Skeletal muscle satellite cell (primary cell): ENCODE measurements around the gene ZNF831.
A peak's percentile ranks its signal among the peaks of the same experiment; 100 is the strongest.

Experiments
- H3K27me3 ChIP-seq: 2 replicates; pipeline ENCODE4 v1.7.0; 2013; ENCODE audit warnings: low read length; ENCODE audit not compliant: control insufficient read depth, insufficient read depth
- H3K36me3 ChIP-seq: 2 replicates; pipeline ENCODE4 v1.7.0; 2013; ENCODE audit warnings: mild to moderate bottlenecking, control low read depth, low read length; ENCODE audit not compliant: insufficient read depth
- H3K4me1 ChIP-seq: 2 replicates; pipeline ENCODE4 v1.7.0; 2013; ENCODE audit warnings: low read length; ENCODE audit not compliant: control insufficient read depth, insufficient read depth
- H3K4me2 ChIP-seq: 2 replicates; pipeline ENCODE4 v1.7.0; 2013; ENCODE audit warnings: mild to moderate bottlenecking, low read length
- H3K4me3 ChIP-seq: 2 replicates; pipeline ENCODE4 v1.7.0; 2013; ENCODE audit warnings: low read length
- H3K9ac ChIP-seq: 2 replicates; pipeline ENCODE4 v1.7.0; 2013; ENCODE audit warnings: mild to moderate bottlenecking, low read depth, low read length, moderate library complexity
- H3K9me3 ChIP-seq: replicated peaks from 2 replicates; pipeline ENCODE4 v1.7.0; 2013; ENCODE audit warnings: mild to moderate bottlenecking, control low read depth, low read length

Gene ZNF831

GRCh38 chr20:59210186-59210585 lies 46.6 kb downstream of the ZNF831 start:
- H3K4me1 ChIP-seq = no peaks in the 10 kb centered on the region
- no peaks in the 10 kb centered on the region for H3K9me3 ChIP-seq
- no peak overlapping the region for H3K9ac ChIP-seq
- no peak overlapping the region for H3K4me3 ChIP-seq
- peaks cover 3% of the 10 kb centered on the region for H3K27me3 ChIP-seq
- no peak overlapping the region for H3K4me2 ChIP-seq
- H3K36me3 ChIP-seq = no peaks in the 10 kb centered on the region

- H3K36me3 ChIP-seq = no peaks in the 10 kb centered on the region
- H3K4me2 ChIP-seq = no peak overlapping the region
- no peaks in the 10 kb centered on the region for H3K4me1 ChIP-seq
- H3K4me3 ChIP-seq = no peak overlapping the region
- no peak overlapping the region for H3K9ac ChIP-seq
- peaks cover 3% of the 10 kb centered on the region for H3K27me3 ChIP-seq
- H3K9me3 ChIP-seq = no peaks in the 10 kb centered on the region
Observed at GRCh38 chr20:59211208-59211765, 47.7 kb downstream of the ZNF831 start.

DNA sequence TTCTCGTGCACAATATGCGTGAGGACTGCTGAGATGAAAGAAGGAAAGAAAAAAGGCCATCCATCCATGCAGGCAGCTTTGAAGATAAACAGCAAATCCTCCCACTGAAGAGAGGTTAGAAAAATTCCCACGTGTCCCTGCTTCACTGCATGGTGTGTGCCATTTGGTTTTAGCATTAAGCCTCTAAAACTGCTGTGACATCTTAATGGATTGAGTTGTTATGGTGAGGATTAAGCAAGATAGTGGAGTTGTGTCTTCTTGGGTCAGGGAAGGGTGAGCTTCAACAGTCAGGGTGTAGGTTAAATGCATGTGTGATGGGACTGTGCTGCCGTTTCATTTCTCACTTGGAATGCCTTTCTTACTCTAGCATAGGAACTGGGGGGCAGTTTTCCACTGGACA lies 50.5 kb downstream of the ZNF831 start:
- Histone ChIP-seq H3K36me3 (no peaks in the 10 kb centered on the region), H3K4me3 (no peak overlapping the region), H3K4me1 (no peaks in the 10 kb centered on the region), H3K9ac (no peak overlapping the region), H3K4me2 (no peak overlapping the region), H3K27me3 (peaks cover 5% of the 10 kb centered on the region), H3K9me3 (no peaks in the 10 kb centered on the region)

- H3K4me1 ChIP-seq = no peaks in the 10 kb centered on the region
- no peak overlapping the region for H3K4me3 ChIP-seq
- H3K4me2 ChIP-seq = no peak overlapping the region
- H3K27me3 ChIP-seq = peaks cover 12% of the 10 kb centered on the region
- no peaks in the 10 kb centered on the region for H3K36me3 ChIP-seq
- H3K9ac ChIP-seq = no peak overlapping the region
- no peaks in the 10 kb centered on the region for H3K9me3 ChIP-seq
Observed at GRCh38 chr20:59214606-59215547, 51.3 kb downstream of the ZNF831 start.

- Histone ChIP-seq H3K9ac (no peak overlapping the region), H3K27me3 (peaks cover 33% of the 10 kb centered on the region), H3K4me2 (no peak overlapping the region), H3K9me3 (no peaks in the 10 kb centered on the region), H3K36me3 (no peaks in the 10 kb centered on the region), H3K4me1 (no peaks in the 10 kb centered on the region), H3K4me3 (no peak overlapping the region)
Observed at GRCh38 chr20:59217173-59217572, 53.6 kb downstream of the ZNF831 start.

DNA sequence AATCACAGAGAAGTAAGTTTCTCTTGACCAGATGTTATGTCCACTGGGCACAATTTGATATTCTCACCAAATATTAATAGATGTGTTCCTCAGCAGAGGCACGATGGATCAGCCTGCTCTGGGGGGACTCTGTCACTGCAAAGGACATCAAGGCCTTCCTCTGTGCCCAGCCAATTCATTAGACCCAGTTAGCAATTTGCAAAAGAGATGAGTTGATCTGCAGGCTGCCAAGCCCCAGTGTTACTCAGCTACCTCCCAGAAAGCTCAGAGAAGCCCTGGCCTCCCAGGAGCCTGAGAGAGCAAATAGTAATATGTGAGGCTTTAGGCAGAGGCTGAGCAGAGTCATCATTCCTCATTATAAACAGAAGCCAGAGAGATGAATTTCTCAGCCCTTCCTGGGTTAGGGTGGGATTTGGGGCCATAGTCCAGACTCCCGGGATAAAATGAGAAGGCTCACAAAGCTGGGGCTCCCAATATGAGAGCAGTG lies 54.2 kb downstream of the ZNF831 start:
- H3K9ac ChIP-seq = no peak overlapping the region
- peaks cover 34% of the 10 kb centered on the region for H3K27me3 ChIP-seq
- no peaks in the 10 kb centered on the region for H3K9me3 ChIP-seq
- H3K4me2 ChIP-seq = no peak overlapping the region
- no peaks in the 10 kb centered on the region for H3K4me1 ChIP-seq
- no peak overlapping the region for H3K4me3 ChIP-seq
- no peaks in the 10 kb centered on the region for H3K36me3 ChIP-seq

DNA sequence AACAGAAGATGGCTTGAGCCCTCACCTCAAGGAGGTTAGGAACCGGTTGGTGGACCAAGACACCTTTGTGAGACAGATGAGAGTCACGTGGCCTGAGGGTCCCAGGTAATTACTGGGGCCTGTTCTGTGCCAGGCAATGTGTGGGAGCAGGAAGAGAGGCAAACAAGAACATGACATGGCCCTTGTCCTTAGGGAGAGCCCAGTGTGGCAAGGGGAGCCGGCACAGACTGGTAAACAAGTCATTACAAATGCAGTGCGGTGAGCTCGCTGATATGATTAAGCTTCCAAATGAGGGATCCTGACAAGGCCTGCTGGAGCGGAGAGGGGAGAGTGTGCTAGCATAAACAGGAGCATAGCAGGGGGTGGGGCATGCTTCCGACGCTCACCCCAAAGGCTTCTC lies 55.6 kb downstream of the ZNF831 start:
- Histone ChIP-seq H3K27me3 (peaks cover 45% of the 10 kb centered on the region), H3K9me3 (no peaks in the 10 kb centered on the region), H3K4me2 (no peak overlapping the region), H3K36me3 (no peaks in the 10 kb centered on the region), H3K4me1 (no peaks in the 10 kb centered on the region), H3K9ac (no peak overlapping the region), H3K4me3 (no peak overlapping the region)

DNA sequence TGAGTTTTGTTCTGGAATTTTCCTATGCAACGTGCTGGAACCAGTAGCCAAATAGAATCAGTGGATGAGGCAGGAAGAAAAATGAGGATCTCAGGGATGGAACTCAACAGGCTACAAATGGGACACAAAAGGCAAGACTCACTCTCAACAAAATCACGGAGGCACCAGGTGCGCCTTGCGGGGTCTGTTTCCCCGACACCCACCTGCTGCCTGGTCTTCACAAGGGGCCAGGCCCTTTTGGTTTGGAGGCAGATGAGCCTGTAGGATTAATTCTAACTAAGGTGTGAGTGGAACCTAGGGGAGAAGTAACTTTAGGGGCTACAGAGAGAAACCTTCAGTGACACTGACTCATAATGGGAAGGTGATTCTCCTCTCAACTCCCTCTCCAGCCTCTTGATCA lies 56.5 kb downstream of the ZNF831 start:
- no peak overlapping the region for H3K4me3 ChIP-seq
- peaks cover 50% of the 10 kb centered on the region for H3K27me3 ChIP-seq
- no peaks in the 10 kb centered on the region for H3K9me3 ChIP-seq
- no peak overlapping the region for H3K4me2 ChIP-seq
- no peak overlapping the region for H3K9ac ChIP-seq
- no peaks in the 10 kb centered on the region for H3K36me3 ChIP-seq
- H3K4me1 ChIP-seq = no peaks in the 10 kb centered on the region

DNA sequence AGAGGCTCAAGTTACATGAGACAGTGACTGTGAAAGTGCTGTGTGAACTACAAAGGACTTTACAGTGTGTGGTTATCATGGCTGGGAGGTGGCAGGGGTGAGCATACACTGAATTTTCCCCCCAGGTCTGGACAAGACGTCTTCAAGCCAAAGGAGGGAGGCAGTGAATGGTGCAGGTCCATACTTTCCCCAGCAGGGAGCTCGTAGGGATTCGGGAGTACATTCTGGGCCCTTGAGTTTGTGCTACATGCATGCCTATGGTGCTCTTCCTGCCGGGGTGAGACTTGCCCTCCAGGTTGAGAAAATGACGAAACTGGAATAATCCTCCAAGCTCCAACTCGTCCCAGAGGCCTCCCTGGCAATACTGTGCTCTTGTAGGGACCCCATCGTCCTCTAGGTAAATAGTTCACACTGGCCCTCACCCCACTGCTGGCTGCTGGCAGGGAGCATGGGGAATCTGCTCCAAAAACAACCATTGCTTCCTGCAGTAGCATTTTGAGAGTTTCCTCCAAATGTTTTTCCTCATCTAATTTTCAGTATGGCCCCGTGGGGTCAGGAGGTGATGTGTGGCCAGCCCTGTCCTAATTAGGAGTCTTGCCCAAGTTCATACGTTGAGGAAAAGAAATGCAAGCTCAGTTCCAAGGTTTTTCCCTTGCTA lies 57.6 kb downstream of the ZNF831 start:
- Histone ChIP-seq H3K36me3 (no peaks in the 10 kb centered on the region), H3K9ac (no peak overlapping the region), H3K9me3 (no peaks in the 10 kb centered on the region), H3K27me3 (peaks cover 59% of the 10 kb centered on the region), H3K4me3 (no peak overlapping the region), H3K4me2 (peak overlapping the region; percentile 85), H3K4me1 (no peaks in the 10 kb centered on the region)

DNA sequence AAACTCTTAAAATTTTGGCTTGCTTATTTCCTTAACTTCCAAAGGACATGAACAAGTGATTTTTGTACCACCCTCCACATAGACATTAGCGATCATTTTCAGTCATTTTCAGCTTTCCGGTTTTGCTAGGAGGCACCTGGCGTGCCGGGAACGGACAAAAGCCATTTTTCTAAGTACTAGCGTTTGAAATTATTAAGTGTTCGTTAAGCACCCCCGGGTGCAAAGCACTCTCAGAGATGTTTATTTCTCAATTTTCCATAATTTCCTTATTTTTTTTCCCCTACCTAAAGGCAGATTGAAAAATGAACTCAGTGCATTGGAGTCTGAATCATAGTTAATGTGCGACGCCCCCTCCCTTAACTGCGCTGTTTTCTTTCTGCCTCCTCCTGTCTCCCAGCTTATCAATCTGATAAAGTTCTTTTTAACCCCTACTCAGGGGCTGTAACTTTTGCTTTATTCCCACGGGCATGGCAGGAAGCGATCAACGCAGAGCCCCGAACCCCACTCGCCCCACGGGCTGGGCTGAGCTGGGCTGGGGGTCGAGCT lies 58.2 kb downstream of the ZNF831 start:
- peak overlapping the region; percentile 85 for H3K4me2 ChIP-seq
- H3K4me3 ChIP-seq = peak overlapping the region; percentile 64
- H3K27me3 ChIP-seq = peaks cover 64% of the 10 kb centered on the region
- no peaks in the 10 kb centered on the region for H3K9me3 ChIP-seq
- peak overlapping the region; percentile 46 for H3K9ac ChIP-seq
- H3K4me1 ChIP-seq = no peaks in the 10 kb centered on the region
- no peaks in the 10 kb centered on the region for H3K36me3 ChIP-seq
